Skeletal muscle satellite cell (primary cell): ENCODE measurements around the gene ASCC2.
A peak's percentile ranks its signal among the peaks of the same experiment; 100 is the strongest.

Experiments
- H3K27me3 ChIP-seq: 2 replicates; pipeline ENCODE4 v1.7.0; 2013; ENCODE audit warnings: low read length; ENCODE audit not compliant: control insufficient read depth, insufficient read depth
- H3K36me3 ChIP-seq: 2 replicates; pipeline ENCODE4 v1.7.0; 2013; ENCODE audit warnings: mild to moderate bottlenecking, control low read depth, low read length; ENCODE audit not compliant: insufficient read depth
- H3K4me1 ChIP-seq: 2 replicates; pipeline ENCODE4 v1.7.0; 2013; ENCODE audit warnings: low read length; ENCODE audit not compliant: control insufficient read depth, insufficient read depth
- H3K4me2 ChIP-seq: 2 replicates; pipeline ENCODE4 v1.7.0; 2013; ENCODE audit warnings: mild to moderate bottlenecking, low read length
- H3K4me3 ChIP-seq: 2 replicates; pipeline ENCODE4 v1.7.0; 2013; ENCODE audit warnings: low read length
- H3K9ac ChIP-seq: 2 replicates; pipeline ENCODE4 v1.7.0; 2013; ENCODE audit warnings: mild to moderate bottlenecking, low read depth, low read length, moderate library complexity
- H3K9me3 ChIP-seq: replicated peaks from 2 replicates; pipeline ENCODE4 v1.7.0; 2013; ENCODE audit warnings: mild to moderate bottlenecking, control low read depth, low read length

ASCC2 gene

GRCh38 chr22:29799217-29799680 lies 38.8 kb downstream of the ASCC2 start:
- peaks cover 24% of the 10 kb centered on the region for H3K4me1 ChIP-seq
- peak overlapping the region; percentile 51 for H3K4me3 ChIP-seq
- H3K9me3 ChIP-seq = no peaks in the 10 kb centered on the region
- H3K27me3 ChIP-seq = no peaks in the 10 kb centered on the region
- H3K36me3 ChIP-seq = peaks cover 59% of the 10 kb centered on the region
- H3K4me2 ChIP-seq = peak overlapping the region; percentile 67
- peak overlapping the region; percentile 65 for H3K9ac ChIP-seq

DNA sequence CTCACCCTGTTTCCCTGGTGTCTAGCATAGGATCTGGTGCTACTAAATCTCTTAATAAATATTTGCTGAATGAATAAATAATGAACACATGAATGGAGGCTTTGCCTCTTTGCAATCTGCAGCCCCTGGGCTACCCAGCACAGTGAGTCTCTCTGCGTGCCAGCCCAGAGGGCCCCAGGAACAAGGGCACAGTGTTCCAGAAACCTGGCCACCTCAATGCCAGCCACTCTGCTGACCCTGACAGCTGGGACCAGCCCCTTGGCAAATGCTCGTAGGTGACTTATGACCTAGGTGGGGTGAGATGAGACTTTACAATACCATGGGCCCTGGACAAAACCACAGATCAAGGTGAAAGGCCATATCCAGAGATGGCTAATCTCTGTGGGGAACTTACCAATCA lies 39.3 kb downstream of the ASCC2 start:
- H3K9me3 ChIP-seq = no peaks in the 10 kb centered on the region
- peak overlapping the region; percentile 67 for H3K4me2 ChIP-seq
- H3K36me3 ChIP-seq = peaks cover 54% of the 10 kb centered on the region
- H3K9ac ChIP-seq = peak overlapping the region; percentile 65
- peak overlapping the region; percentile 51 for H3K4me3 ChIP-seq
- H3K4me1 ChIP-seq = peaks cover 24% of the 10 kb centered on the region
- H3K27me3 ChIP-seq = no peaks in the 10 kb centered on the region

DNA sequence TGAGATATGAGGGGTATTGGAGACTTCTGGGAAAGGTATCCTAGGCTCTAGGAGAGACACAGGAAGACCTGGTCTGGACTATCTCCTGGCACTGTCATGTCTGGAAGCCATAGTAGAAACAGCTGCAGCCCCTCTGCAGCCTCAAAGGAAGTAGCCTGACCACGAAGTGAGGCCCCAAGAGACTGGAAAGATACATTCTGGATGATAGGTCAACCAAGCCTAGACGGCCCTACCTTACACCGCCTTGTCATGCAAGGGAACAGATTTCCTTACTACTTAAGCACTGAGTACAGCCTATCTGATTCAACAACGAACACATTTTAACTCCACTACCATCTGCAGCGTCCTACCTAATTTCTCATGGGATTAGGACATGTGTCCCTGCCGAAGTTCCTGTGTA lies 39.8 kb downstream of the ASCC2 start:
- Histone ChIP-seq H3K36me3 (peaks cover 54% of the 10 kb centered on the region), H3K9ac (peak overlapping the region; percentile 65)

DNA sequence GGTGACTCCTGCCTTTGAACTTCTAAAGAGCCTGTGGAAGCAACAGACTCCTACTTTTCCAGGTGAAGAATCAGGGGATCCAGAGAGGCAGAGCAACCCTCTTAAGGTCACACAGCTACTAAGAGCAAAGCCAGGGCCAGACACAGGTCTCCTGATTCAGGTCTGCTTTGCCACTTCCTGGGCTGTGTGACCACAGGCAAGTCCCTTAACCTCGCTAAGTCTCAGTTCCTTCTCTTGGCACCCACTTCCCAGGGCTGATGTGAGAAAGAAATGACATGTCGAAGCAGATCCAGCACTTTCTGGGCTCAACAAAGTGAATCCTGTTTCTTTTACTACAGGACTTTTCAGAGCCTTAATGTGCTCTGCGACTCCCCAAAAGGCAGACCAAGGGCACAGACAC lies 40.7 kb downstream of the ASCC2 start:
- H3K9ac ChIP-seq = no peak overlapping the region
- peaks cover 24% of the 10 kb centered on the region for H3K4me1 ChIP-seq
- H3K4me3 ChIP-seq = no peak overlapping the region
- peaks cover 63% of the 10 kb centered on the region for H3K36me3 ChIP-seq
- H3K4me2 ChIP-seq = no peak overlapping the region
- no peaks in the 10 kb centered on the region for H3K27me3 ChIP-seq
- no peaks in the 10 kb centered on the region for H3K9me3 ChIP-seq

More for the DNA sequence above, 39.8 kb downstream of the ASCC2 start:
- Histone ChIP-seq H3K4me1 (peaks cover 24% of the 10 kb centered on the region), H3K4me3 (peak overlapping the region; percentile 51), H3K9me3 (no peaks in the 10 kb centered on the region), H3K27me3 (no peaks in the 10 kb centered on the region), H3K4me2 (peak overlapping the region; percentile 67)

GRCh38 chr22:29795663-29796062 lies 42.4 kb downstream of the ASCC2 start:
- Histone ChIP-seq H3K4me3 (no peak overlapping the region), H3K36me3 (peaks cover 59% of the 10 kb centered on the region), H3K4me1 (peaks cover 24% of the 10 kb centered on the region), H3K4me2 (no peak overlapping the region), H3K27me3 (no peaks in the 10 kb centered on the region), H3K9ac (no peak overlapping the region), H3K9me3 (no peaks in the 10 kb centered on the region)

DNA sequence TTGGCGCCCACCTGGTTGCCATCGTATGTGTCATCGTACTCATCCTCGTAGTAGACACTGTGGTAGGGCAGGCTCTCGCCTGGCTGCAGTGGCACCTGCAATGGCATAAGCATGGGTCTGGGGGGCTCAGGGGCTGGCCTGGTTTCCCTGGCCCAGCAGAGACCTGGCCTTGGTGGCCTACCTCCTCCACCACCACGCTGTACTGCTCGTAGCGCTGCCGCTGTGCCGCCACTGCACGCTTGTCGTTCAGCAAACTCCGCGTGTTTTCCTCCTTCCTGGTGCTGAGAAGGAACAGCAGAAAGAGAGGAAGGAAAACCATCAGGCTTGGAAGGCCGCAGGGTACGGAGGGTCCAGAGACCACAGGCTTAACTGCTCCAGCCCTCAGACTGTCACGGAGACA lies 44.7 kb downstream of the ASCC2 start:
- H3K36me3 ChIP-seq = peaks cover 68% of the 10 kb centered on the region

DNA sequence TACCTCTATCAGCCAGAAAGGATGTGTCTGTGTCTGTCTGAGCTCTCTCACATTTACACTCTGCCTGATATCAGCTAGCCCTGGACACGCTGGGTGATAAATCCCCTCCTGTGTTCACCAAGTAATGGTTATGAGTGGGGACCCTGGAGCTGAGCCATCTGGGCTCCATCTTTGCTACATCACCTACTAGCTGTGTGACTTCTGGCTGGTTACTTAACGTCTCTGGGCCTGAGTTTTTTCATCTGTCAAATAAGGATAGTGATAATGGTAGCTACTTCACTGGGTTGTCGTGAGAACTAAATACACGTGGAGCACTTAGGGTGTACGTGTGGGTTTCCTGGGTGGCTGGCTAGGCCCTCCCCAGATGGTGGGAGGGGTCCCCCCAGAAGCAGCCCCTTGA lies 48.0 kb downstream of the ASCC2 start:
- Histone ChIP-seq H3K27me3 (no peaks in the 10 kb centered on the region), H3K4me3 (no peak overlapping the region), H3K4me2 (no peak overlapping the region), H3K4me1 (peaks cover under 1% of the 10 kb centered on the region), H3K9ac (no peak overlapping the region), H3K36me3 (peaks cover 69% of the 10 kb centered on the region), H3K9me3 (no peaks in the 10 kb centered on the region)

More for the DNA sequence above, 44.7 kb downstream of the ASCC2 start:
- H3K9ac ChIP-seq = no peak overlapping the region
- no peak overlapping the region for H3K4me3 ChIP-seq
- H3K4me1 ChIP-seq = peaks cover 6% of the 10 kb centered on the region
- H3K4me2 ChIP-seq = no peak overlapping the region
- no peaks in the 10 kb centered on the region for H3K27me3 ChIP-seq
- H3K9me3 ChIP-seq = no peaks in the 10 kb centered on the region

DNA sequence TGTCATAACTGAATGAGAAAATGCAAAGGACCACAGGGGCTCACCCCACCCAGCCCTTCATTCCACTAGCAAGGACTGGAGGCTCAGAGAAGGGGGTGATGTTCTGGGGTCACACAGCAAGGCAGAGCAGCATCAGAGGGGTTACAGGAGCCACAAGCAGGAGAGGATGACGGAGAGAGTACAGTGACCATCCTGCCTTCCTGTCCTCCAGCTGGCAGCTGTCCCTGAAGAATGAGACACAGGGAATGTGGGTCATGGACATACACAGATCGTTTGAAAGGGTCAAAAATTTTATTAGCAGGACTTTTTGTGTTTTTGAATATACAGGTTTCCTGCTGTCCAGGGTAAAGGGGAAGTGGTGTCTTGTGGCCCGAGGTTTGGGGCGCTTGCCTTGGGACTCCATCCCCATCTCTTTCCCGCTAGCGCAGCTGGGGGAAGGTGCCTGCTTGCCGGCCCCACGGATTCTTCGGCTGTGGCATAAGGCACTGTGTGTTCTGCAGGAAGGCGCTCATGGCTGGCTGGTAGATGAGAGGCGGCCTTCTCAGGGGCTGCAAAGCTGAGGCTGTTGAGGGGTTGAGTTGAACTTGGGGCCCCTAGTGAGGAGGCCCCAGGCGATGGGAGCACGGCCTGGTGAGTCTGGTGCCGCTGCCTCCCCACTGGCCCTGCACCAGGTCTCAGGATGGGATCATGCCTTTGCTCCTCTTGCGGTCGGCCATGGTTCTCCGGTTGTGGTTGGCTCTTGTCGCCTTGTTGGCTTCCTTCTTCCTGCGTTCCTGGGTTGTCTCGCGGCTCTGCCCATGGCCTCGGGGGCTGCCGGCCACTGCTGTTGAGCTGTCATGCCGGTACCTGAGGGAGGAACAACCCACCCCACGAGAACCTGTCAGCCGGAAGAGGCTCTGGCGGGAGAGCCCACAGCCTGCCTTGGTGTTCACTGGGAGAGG lies 49.5 kb downstream of the ASCC2 start:
- peaks cover 61% of the 10 kb centered on the region for H3K36me3 ChIP-seq
- H3K27me3 ChIP-seq = no peaks in the 10 kb centered on the region
- no peak overlapping the region for H3K4me3 ChIP-seq
- H3K4me2 ChIP-seq = no peak overlapping the region
- no peak overlapping the region for H3K9ac ChIP-seq
- H3K9me3 ChIP-seq = no peaks in the 10 kb centered on the region
- H3K4me1 ChIP-seq = peaks cover 10% of the 10 kb centered on the region

DNA sequence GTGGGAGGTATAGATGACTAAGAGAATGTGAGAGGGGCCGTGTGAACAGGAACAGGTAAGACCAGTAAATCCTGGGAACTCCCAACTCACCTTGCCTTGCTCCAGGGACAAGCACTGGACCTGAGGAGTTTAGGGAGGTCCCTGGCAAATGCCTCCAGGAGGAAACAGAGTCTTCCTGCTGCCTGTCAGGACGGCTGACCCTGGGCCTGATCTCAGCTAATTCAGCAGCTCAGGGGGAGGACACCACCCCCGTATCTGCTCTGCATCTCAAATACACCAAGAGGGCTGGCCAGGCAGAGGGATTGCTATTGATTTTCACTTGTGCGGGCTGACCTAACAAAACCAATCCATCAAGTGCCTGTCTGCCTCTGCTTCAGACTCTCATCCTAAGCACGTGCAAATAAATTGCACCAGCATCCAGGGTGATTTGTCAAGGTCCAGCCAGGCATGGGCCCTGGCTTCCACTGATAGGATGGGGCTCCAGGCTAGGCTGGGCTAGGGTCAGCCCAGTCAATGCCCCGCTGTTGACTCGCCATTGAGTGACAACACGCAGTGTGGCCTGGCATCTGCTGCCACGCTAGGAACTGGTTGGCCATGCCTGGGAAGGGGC lies 50.6 kb downstream of the ASCC2 start:
- no peaks in the 10 kb centered on the region for H3K9me3 ChIP-seq
- peaks cover 10% of the 10 kb centered on the region for H3K4me1 ChIP-seq

DNA sequence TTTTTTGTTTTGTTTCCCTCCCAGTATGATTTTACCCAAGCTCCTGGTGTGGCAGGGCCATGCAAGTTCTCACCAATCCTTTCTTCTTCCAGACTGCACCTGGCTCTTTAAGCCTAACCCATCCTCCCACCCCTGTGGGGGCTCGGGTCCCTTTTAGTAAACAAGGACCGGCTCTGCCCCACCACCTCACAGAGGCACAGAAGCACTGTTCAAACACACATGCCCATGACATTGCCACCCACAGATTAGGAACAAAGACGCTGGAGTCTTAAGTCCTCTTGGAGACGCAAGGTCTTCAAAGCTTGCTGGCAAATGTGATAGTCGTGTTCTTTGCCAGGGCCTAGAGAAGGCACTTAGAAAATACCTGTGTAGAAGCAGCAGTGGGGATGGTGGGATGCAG lies 52.0 kb downstream of the ASCC2 start:
- Histone ChIP-seq H3K4me3 (no peak overlapping the region), H3K9ac (no peak overlapping the region), H3K27me3 (no peaks in the 10 kb centered on the region), H3K4me2 (no peak overlapping the region), H3K4me1 (peaks cover 24% of the 10 kb centered on the region), H3K9me3 (no peaks in the 10 kb centered on the region), H3K36me3 (peaks cover 40% of the 10 kb centered on the region)

More for the DNA sequence above, 50.6 kb downstream of the ASCC2 start:
- Histone ChIP-seq H3K27me3 (no peaks in the 10 kb centered on the region), H3K36me3 (peaks cover 51% of the 10 kb centered on the region), H3K4me2 (no peak overlapping the region), H3K4me3 (no peak overlapping the region), H3K9ac (no peak overlapping the region)

GRCh38 chr22:29784451-29785361 lies 53.4 kb downstream of the ASCC2 start:
- Histone ChIP-seq H3K4me1 (peaks cover 35% of the 10 kb centered on the region), H3K4me2 (peak overlapping the region; percentile 16), H3K9me3 (no peaks in the 10 kb centered on the region), H3K9ac (no peak overlapping the region), H3K27me3 (no peaks in the 10 kb centered on the region), H3K4me3 (no peak overlapping the region), H3K36me3 (peaks cover 29% of the 10 kb centered on the region)
